Activated T-cell treated with anti-CD3 and anti-CD28 coated beads for 4 hours (primary cell): ENCODE data around the gene PIGT.
"Not testable (repeated sequence)": the region's sequence is repeated elsewhere in the genome, so short reads cannot be mapped to it uniquely, and the experiment has no call there.

ENCODE experiments used
- DNase-seq: peaks from one replicate; pipeline ENCODE4 v3.0.0-alpha.2; 2020

PIGT gene

GRCh38 chr20:45467172-45467571 lies 51.2 kb downstream of the PIGT start:
- no peak for DNase-seq

GRCh38 chr20:45467861-45468260 lies 51.9 kb downstream of the PIGT start:
- DNase-seq, result no peak

- no peak for DNase-seq
Measured at GRCh38 chr20:45469336-45470261, 53.7 kb downstream of the PIGT start, which contains the start of gene WFDC2. Gene WFDC2 (plus strand): TSS chr20:45469753. CDS start chr20:45469782, 29 bp downstream.

- DNase-seq, result no peak
Measured at GRCh38 chr20:45470262-45470931, 54.5 kb downstream of the PIGT start.

GRCh38 chr20:45470937-45471336 lies 55.0 kb downstream of the PIGT start:
- DNase-seq, result no peak

- not testable (repeated sequence) for DNase-seq
Measured at GRCh38 chr20:45472286-45472685, 56.3 kb downstream of the PIGT start.
